Esophagus muscularis mucosa (tissue), 4 donors: ENCODE results near the gene LMAN2L. TPM values are rescaled to one million over a fixed set of nuclear protein-coding genes. Genes with fewer than 3 reads are reported as not detected.

Experiments
- DNase-seq: peaks from one replicate; pipeline ENCODE4 v3.0.0-alpha.2; 2017; ENCODE audit errors: extremely low spot score
- H3K27ac ChIP-seq, 4 donors: fragments of 200-600 bp; sonication (generic); replicated peaks in 1 of 4; 1 replicate in 3 of 4; 2 replicates in 1 of 4; pipeline ENCODE4 v1.5.1; 2016 to 2019; ENCODE audit warnings: mild to moderate bottlenecking in 1 of 4
- H3K27me3 ChIP-seq, 4 donors: fragments of 200-600 bp; sonication (generic); one replicate each; pipeline versions ENCODE4 v1.5.1 to v1.6.0; 2016 to 2019
- H3K36me3 ChIP-seq, 4 donors: fragments of 200-600 bp; sonication (generic); one replicate each; pipeline ENCODE4 v1.5.1; 2016 to 2019
- H3K4me1 ChIP-seq, 4 donors: fragments of 200-600 bp; sonication (generic); one replicate each; pipeline ENCODE4 v1.5.1; 2016 to 2019
- H3K4me3 ChIP-seq, 4 donors: fragments of 200-600 bp; sonication (generic); 1 replicate in 2 of 4; 2 replicates in 2 of 4; pipeline ENCODE4 v1.5.1; 2016 to 2019; ENCODE audit warnings: mild to moderate bottlenecking in 4 of 4, moderate library complexity in 1 of 4
- H3K9me3 ChIP-seq, 4 donors: fragments of 200-600 bp; sonication (generic); 1 replicate in 3 of 4; 2 replicates in 1 of 4; pipeline ENCODE4 v1.5.1; 2016 to 2019
- CTCF ChIP-seq, 3 experiments: fragments of 200-600 bp in 2 of 3; fragments of 450-650 bp in 1 of 3; sonication (generic) in 2 of 3; IDR thresholded peaks; one replicate each; pipeline ENCODE4 v1.5.1; 2017 to 2019; ENCODE audit warnings: antibody characterized with exemption in 3 of 3, mild to moderate bottlenecking in 2 of 3, moderate library complexity in 1 of 3
- EP300 ChIP-seq: sonication (generic); formaldehyde crosslinking; IDR thresholded peaks from one replicate; pipeline ENCODE4 v1.6.1; 2017; ENCODE audit warnings: antibody characterized with exemption
- POLR2A ChIP-seq: fragments of 450-650 bp; IDR thresholded peaks from one replicate; pipeline ENCODE4 v1.6.1; 2017; ENCODE audit warnings: antibody characterized with exemption, moderate library complexity, mild to moderate bottlenecking, low read depth
- POLR2AphosphoS5 ChIP-seq, 2 donors: sonication (generic); formaldehyde crosslinking; IDR thresholded peaks; one replicate each; pipeline ENCODE4 v1.6.1; 2017; ENCODE audit warnings: antibody characterized with exemption in 2 of 2
- WGBS: methylation state at CpG from one replicate; pipeline ENCODE4 v1.1.5; 2018; 5-methylcytosine and 5-hydroxymethylcytosine counted together
- intact Hi-C: fragments of 100-400 bp; cut with DNase I; formaldehyde crosslinking; loops from one replicate; pipeline ENCODE4 v1.15.1; 2023
- total RNA-seq, 4 donors: library from RNA; depleted of rRNA; stranded (reverse); fragments of >200 nt; gene quantifications; one replicate each; pipeline versions ENCODE4 v1.1.0 to v1.2.1, GENCODE V29; 2016

LMAN2L gene
- total RNA-seq, 4 donors from 2014 or later = 13.7 to 22.1 (median 21.2) TPM

GRCh38 chr2:96701636-96702035 lies 38.2 kb downstream of the LMAN2L start:
- Histone ChIP-seq H3K36me3 (peaks cover 16 to 62% (median 48%) of the 10 kb centered on the region in 4 donors), H3K4me3 (no peak overlapping the region), H3K27ac (no peak overlapping the region), H3K9me3 (no peaks in the 10 kb centered on the region), H3K4me1 (no peaks in the 10 kb centered on the region), H3K27me3 (no peaks in the 10 kb centered on the region)
- no peak for DNase-seq
- TF ChIP-seq POLR2AphosphoS5 (IDR thresholded peaks at IDR 0.05) = no peak
- TF ChIP-seq POLR2A = no peak
- TF ChIP-seq EP300 = no peak
- no peak for TF ChIP-seq CTCF (IDR thresholded peaks at IDR 0.05)
- WGBS = 85% methylated on average over 2 of the region's 6 CpGs
- intact Hi-C loops = no loop called here

- no peak for DNase-seq
- Histone ChIP-seq H3K36me3 (peaks cover 3 to 46% (median 33%) of the 10 kb centered on the region in 4 donors), H3K9me3 (no peaks in the 10 kb centered on the region), H3K27me3 (no peaks in the 10 kb centered on the region), H3K4me1 (no peaks in the 10 kb centered on the region), H3K4me3 (no peak overlapping the region), H3K27ac (no peak overlapping the region)
- intact Hi-C loops = no loop called here
- 94% methylated on average over 8 of the region's 8 CpGs for whole genome bisulfite sequencing
- TF ChIP-seq POLR2A (no peak), POLR2AphosphoS5 (IDR thresholded peaks at IDR 0.05) (no peak), CTCF (IDR thresholded peaks at IDR 0.05) (no peak), EP300 (no peak)
These were observed 39.8 kb downstream of the LMAN2L start for GRCh38 chr2:96700086-96700485.

- no peak for DNase-seq
- intact Hi-C loops = no loop called here
- H3K36me3 ChIP-seq = peaks cover 0 to 41% (median 28%) of the 10 kb centered on the region in 4 donors
- WGBS = 95% methylated on average over 4 of the region's 9 CpGs
- no peaks in the 10 kb centered on the region for H3K4me1 ChIP-seq
- no peaks in the 10 kb centered on the region for H3K27me3 ChIP-seq
- no peaks in the 10 kb centered on the region for H3K9me3 ChIP-seq
- no peak overlapping the region for H3K4me3 ChIP-seq
- TF ChIP-seq POLR2AphosphoS5 (IDR thresholded peaks at IDR 0.05) (no peak), CTCF (IDR thresholded peaks at IDR 0.05) (no peak), EP300 (no peak), POLR2A (no peak)
- H3K27ac ChIP-seq = no peak overlapping the region
These were observed 40.2 kb downstream of the LMAN2L start for GRCh38 chr2:96699621-96700020.

- H3K27me3 ChIP-seq = no peaks in the 10 kb centered on the region
- no peaks in the 10 kb centered on the region for H3K4me1 ChIP-seq
- no peak overlapping the region for H3K4me3 ChIP-seq
- no peak for DNase-seq
- TF ChIP-seq CTCF (IDR thresholded peaks at IDR 0.05) (no peak), POLR2A (no peak), POLR2AphosphoS5 (IDR thresholded peaks at IDR 0.05) (no peak), EP300 (no peak)
- H3K27ac ChIP-seq = no peak overlapping the region
- no peaks in the 10 kb centered on the region for H3K9me3 ChIP-seq
- peaks cover 0 to 35% (median 23%) of the 10 kb centered on the region in 4 donors for H3K36me3 ChIP-seq
- 96% methylated on average over 6 of the region's 6 CpGs for WGBS
- intact Hi-C loops = no loop called here
These were observed 40.8 kb downstream of the LMAN2L start for GRCh38 chr2:96699021-96699420.

- no peaks in the 10 kb centered on the region for H3K4me1 ChIP-seq
- no peak for TF ChIP-seq CTCF (IDR thresholded peaks at IDR 0.05)
- TF ChIP-seq EP300 = no peak
- TF ChIP-seq POLR2AphosphoS5 (IDR thresholded peaks at IDR 0.05) = no peak
- TF ChIP-seq POLR2A = no peak
- H3K4me3 ChIP-seq = no peak overlapping the region
- peaks cover 0 to 29% (median 20%) of the 10 kb centered on the region in 4 donors for H3K36me3 ChIP-seq
- H3K27me3 ChIP-seq = no peaks in the 10 kb centered on the region
- no peak for DNase-seq
- intact Hi-C loops = no loop called here
- H3K9me3 ChIP-seq = no peaks in the 10 kb centered on the region
- no peak overlapping the region for H3K27ac ChIP-seq
- WGBS = 90% methylated on average over 14 of the region's 14 CpGs
These were observed 41.5 kb downstream of the LMAN2L start for GRCh38 chr2:96698221-96698861.
